OCI-LY7 (cell line): Measurements from ENCODE around the gene TUB. TPM values are rescaled to one million over a fixed set of nuclear protein-coding genes. Genes with fewer than 3 reads are reported as not detected.

Experiments used
- BruUV-seq: library from RNA; stranded (reverse); fragments of 400-500 nt; replicated peaks from 2 replicates; lab custom pipeline; 2021; lab: Mats Ljungman, UMichigan
- CTCF ChIA-PET: fragments of 300-600 bp; sonication (Branson Sonifier 250); formaldehyde crosslinking; loops from one replicate; lab custom pipeline; 2022; ENCODE audit warnings: antibody characterized with exemption; ENCODE audit not compliant: unreplicated experiment; lab: Charles Lee
- POLR2A ChIA-PET: fragments of 300-600 bp; sonication (Branson Sonifier 250); formaldehyde crosslinking; loops from one replicate; lab custom pipeline; 2022; ENCODE audit warnings: antibody characterized with exemption; lab: Charles Lee
- DNase-seq: peaks from one replicate; pipeline ENCODE4 v3.0.0-alpha.2; 2015; ENCODE audit warnings: low spot score
- H2AFZ ChIP-seq: fragments of 200-600 bp; sonication (generic), shearing (Covaris generic); 2 replicates; pipeline ENCODE4 v1.6.1; 2014; ENCODE audit warnings: mild to moderate bottlenecking, antibody characterized with exemption, low read length, moderate library complexity
- H3K27ac ChIP-seq: fragments of 200-600 bp; sonication (generic); 2 replicates; pipeline ENCODE4 v1.5.1; 2014; ENCODE audit warnings: mixed run types, low read depth, mild to moderate bottlenecking, moderate library complexity, low read length, inconsistent platforms; ENCODE audit not compliant: poor library complexity, severe bottlenecking
- H3K36me3 ChIP-seq: fragments of 200-600 bp; sonication (generic); 2 replicates; pipeline ENCODE4 v1.6.1; 2014; ENCODE audit warnings: mild to moderate bottlenecking, antibody characterized with exemption, low read length, moderate library complexity, mixed read lengths; ENCODE audit not compliant: insufficient read depth
- H3K4me1 ChIP-seq: fragments of 200-600 bp; sonication (generic); 2 replicates; pipeline ENCODE4 v1.5.1; 2014; ENCODE audit warnings: mild to moderate bottlenecking, low read length; ENCODE audit not compliant: insufficient read depth, poor library complexity, severe bottlenecking
- H3K4me2 ChIP-seq: fragments of 200-600 bp; sonication (generic); 2 replicates; pipeline ENCODE4 v1.6.1; 2014; ENCODE audit warnings: mild to moderate bottlenecking, low read length
- H3K4me3 ChIP-seq: fragments of 200-600 bp; sonication (generic); 2 replicates; pipeline ENCODE4 v1.5.1; 2014; ENCODE audit warnings: mild to moderate bottlenecking, low read depth, low read length; ENCODE audit not compliant: poor library complexity, severe bottlenecking
- H3K79me2 ChIP-seq: fragments of 200-600 bp; sonication (generic); 2 replicates; pipeline ENCODE4 v1.6.1; 2016; ENCODE audit warnings: low read depth, mild to moderate bottlenecking, low read length, moderate library complexity, mixed read lengths; ENCODE audit not compliant: insufficient read depth
- H3K9me2 ChIP-seq: fragments of 200-600 bp; sonication (generic); 2 replicates; pipeline ENCODE4 v1.6.1; 2016; ENCODE audit warnings: mild to moderate bottlenecking, low read length, mixed read lengths; ENCODE audit not compliant: insufficient read depth
- H3K9me3 ChIP-seq: fragments of 200-600 bp; sonication (generic); 2 replicates; pipeline ENCODE4 v1.6.1; 2014; ENCODE audit warnings: mild to moderate bottlenecking, mixed run types, low read length, mixed read lengths
- H4K20me1 ChIP-seq: fragments of 200-600 bp; sonication (generic); 2 replicates; pipeline ENCODE4 v1.6.1; 2014; ENCODE audit warnings: mild to moderate bottlenecking, antibody characterized with exemption, low read length, moderate library complexity, mixed read lengths; ENCODE audit not compliant: insufficient read depth
- EZH2phosphoT487 ChIP-seq: fragments of 200-600 bp; sonication (generic); IDR thresholded peaks from 2 replicates; pipeline ENCODE4 v1.6.1; 2018; ENCODE audit warnings: low read depth, borderline replicate concordance, mild to moderate bottlenecking, mixed run types, antibody characterized with exemption, low read length, moderate library complexity, mixed read lengths
- intact Hi-C: fragments of 100-400 bp; cut with micrococcal nuclease; formaldehyde crosslinking; loops from one replicate; pipeline ENCODE4 v1.10.0; 2022; ENCODE audit not compliant: unreplicated experiment
- total RNA-seq, 2 experiments: library from RNA; depleted of rRNA in 1 of 2; stranded (reverse); fragments of >200 nt in 1 of 2; shearing (Covaris generic) in 1 of 2; gene quantifications; 2 replicates each; pipeline ENCODE4 v1.2.3, GENCODE V29; 2014 to 2022
- TF ChIP-seq, protein P1 (sequence below): fragments of 200-600 bp; sonication (generic); conservative IDR thresholded peaks from 2 replicates; pipeline ENCODE4 v1.5.1; 2014; ENCODE audit warnings: mild to moderate bottlenecking, antibody characterized with exemption, low read length, moderate library complexity, mixed read lengths

Gene TUB
- total RNA-seq, 2 experiments from 2014 or later: not detected

DNA sequence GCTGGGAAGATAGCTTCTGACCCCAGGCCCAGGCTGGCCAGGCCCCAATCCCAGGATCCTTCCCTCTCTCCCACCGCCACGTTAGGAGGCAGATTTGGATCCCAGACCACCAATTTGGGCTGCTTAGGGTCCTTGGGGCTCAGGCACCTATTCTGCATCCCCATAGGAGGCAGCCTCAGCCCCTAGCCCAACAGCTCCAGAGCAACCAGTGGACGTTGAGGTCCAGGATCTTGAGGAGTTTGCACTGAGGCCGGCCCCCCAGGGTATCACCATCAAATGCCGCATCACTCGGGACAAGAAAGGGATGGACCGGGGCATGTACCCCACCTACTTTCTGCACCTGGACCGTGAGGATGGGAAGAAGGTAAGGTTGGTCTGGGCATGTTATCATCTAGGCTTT lies 16.1 kb downstream of the TUB start:
- Histone ChIP-seq H4K20me1 (no peaks in the 10 kb centered on the region), H3K27ac (no peak overlapping the region), H3K4me3 (no peak overlapping the region), H2AFZ (no peak overlapping the region), H3K4me2 (no peak overlapping the region), H3K9me2 (no peaks in the 10 kb centered on the region), H3K4me1 (peaks cover 5% of the 10 kb centered on the region), H3K79me2 (no peaks in the 10 kb centered on the region), H3K36me3 (no peaks in the 10 kb centered on the region), H3K9me3 (no peaks in the 10 kb centered on the region)
- no peak for TF ChIP-seq EZH2phosphoT487
- TF ChIP-seq, protein P1, sequence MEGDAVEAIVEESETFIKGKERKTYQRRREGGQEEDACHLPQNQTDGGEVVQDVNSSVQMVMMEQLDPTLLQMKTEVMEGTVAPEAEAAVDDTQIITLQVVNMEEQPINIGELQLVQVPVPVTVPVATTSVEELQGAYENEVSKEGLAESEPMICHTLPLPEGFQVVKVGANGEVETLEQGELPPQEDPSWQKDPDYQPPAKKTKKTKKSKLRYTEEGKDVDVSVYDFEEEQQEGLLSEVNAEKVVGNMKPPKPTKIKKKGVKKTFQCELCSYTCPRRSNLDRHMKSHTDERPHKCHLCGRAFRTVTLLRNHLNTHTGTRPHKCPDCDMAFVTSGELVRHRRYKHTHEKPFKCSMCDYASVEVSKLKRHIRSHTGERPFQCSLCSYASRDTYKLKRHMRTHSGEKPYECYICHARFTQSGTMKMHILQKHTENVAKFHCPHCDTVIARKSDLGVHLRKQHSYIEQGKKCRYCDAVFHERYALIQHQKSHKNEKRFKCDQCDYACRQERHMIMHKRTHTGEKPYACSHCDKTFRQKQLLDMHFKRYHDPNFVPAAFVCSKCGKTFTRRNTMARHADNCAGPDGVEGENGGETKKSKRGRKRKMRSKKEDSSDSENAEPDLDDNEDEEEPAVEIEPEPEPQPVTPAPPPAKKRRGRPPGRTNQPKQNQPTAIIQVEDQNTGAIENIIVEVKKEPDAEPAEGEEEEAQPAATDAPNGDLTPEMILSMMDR: no peak
- no peak for DNase-seq
- no TSS peak for BruUV-seq
- ChIA-PET CTCF (no interaction called here), POLR2A (interaction anchor here (0.5 kb wide), 1 partner anchor 79 kb away, joined by 3 read pairs; no protein-coding TSS in a partner anchor)
- intact Hi-C loops: no loop called here

DNA sequence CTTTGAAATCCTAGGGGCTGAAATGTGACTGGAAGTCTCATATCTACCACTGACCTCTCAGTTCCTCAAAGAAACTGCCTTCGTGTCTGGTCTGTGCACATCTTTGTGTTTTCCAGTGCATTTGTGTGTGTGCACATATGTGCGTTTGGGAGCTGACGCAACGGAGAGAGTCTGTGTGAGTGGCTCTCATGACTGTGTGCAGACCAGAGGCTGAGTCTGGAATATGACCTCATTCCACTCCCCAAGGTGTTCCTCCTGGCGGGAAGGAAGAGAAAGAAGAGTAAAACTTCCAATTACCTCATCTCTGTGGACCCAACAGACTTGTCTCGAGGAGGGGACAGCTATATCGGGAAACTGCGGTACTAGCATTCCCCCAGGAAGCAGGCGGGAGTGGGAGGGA lies 16.5 kb downstream of the TUB start:
- BruUV-seq: no TSS peak
- no peak for DNase-seq
- no peaks in the 10 kb centered on the region for H3K9me2 ChIP-seq
- intact Hi-C loops: no loop called here
- H4K20me1 ChIP-seq: no peaks in the 10 kb centered on the region
- ChIA-PET POLR2A (interaction anchor here (0.5 kb wide), 1 partner anchor 79 kb away, joined by 3 read pairs; no protein-coding TSS in a partner anchor), CTCF (no interaction called here)
- H3K4me2 ChIP-seq: no peak overlapping the region
- H3K4me1 ChIP-seq: peaks cover 3% of the 10 kb centered on the region
- no peaks in the 10 kb centered on the region for H3K79me2 ChIP-seq
- no peaks in the 10 kb centered on the region for H3K9me3 ChIP-seq
- no peak overlapping the region for H3K27ac ChIP-seq
- H3K4me3 ChIP-seq: no peak overlapping the region
- no peak overlapping the region for H2AFZ ChIP-seq
- no peaks in the 10 kb centered on the region for H3K36me3 ChIP-seq
- TF ChIP-seq EZH2phosphoT487: no peak
- TF ChIP-seq, protein P1: no peak

DNA sequence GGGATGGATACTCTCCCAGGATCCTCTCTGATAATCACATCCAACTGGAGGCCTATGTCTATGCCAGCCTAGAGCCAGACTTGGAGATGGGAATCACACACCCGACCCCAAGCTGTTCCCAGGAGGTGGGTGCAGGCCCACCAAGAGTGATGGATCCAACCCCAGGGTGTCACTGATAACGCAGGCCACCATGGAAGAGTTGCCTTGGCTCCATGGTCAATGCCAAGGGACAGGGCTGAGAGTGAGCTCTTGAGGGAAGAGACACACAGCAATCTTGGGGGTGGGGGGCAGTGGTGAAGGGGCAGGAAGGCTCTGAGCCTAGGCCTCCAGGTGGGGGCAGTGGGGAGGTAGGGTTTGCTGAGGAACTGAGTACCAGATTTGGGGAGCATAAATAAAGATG lies 16.9 kb downstream of the TUB start:
- no TSS peak for BruUV-seq
- no peak overlapping the region for H2AFZ ChIP-seq
- H4K20me1 ChIP-seq: no peaks in the 10 kb centered on the region
- no peak overlapping the region for H3K4me2 ChIP-seq
- DNase-seq: no peak
- CTCF ChIA-PET: no interaction called here
- H3K27ac ChIP-seq: no peak overlapping the region
- POLR2A ChIA-PET: no interaction called here
- H3K79me2 ChIP-seq: no peaks in the 10 kb centered on the region
- intact Hi-C loops: loop anchor here (2.0 kb wide), 1 partner anchor 205 kb away; no protein-coding TSS in a partner anchor
- H3K4me3 ChIP-seq: no peak overlapping the region
- TF ChIP-seq, protein P1: no peak
- TF ChIP-seq EZH2phosphoT487: no peak
- no peaks in the 10 kb centered on the region for H3K4me1 ChIP-seq
- H3K9me2 ChIP-seq: no peaks in the 10 kb centered on the region
- no peaks in the 10 kb centered on the region for H3K9me3 ChIP-seq
- H3K36me3 ChIP-seq: no peaks in the 10 kb centered on the region
